ENCODE results near the gene EPHA2.
"Not testable (repeated sequence)": the region's sequence is repeated elsewhere in the genome, so short reads cannot be mapped to it uniquely, and the experiment has no call there.

Gene EPHA2

GRCh38 chr1:16164213-16165072 is 8.6 kb upstream of the EPHA2 start:
- FAIRE-seq, result no peak
- TF ChIP-seq TAF1 (IDR thresholded peaks at IDR 0.05; ENCODE audit: borderline replicate concordance, low read depth, low read length), result no peak
- no peak for TF ChIP-seq POLR2AphosphoS5 (IDR thresholded peaks at IDR 0.05; ENCODE audit: low read depth, low read length)
- TF ChIP-seq POLR2A (IDR thresholded peaks at IDR 0.05; ENCODE audit: low read depth, low read length), result no peak
- DNase-seq (ENCODE audit: insufficient read length), result no peak

GRCh38 chr1:16163608-16164212 is 7.8 kb upstream of the EPHA2 start:
- not testable (repeated sequence) for FAIRE-seq; DNase-seq (ENCODE audit: insufficient read length)

- TF ChIP-seq TAF1 (IDR thresholded peaks at IDR 0.05; ENCODE audit: borderline replicate concordance, low read depth, low read length) (no peak), POLR2A (IDR thresholded peaks at IDR 0.05; ENCODE audit: low read depth, low read length) (no peak), POLR2AphosphoS5 (IDR thresholded peaks at IDR 0.05; ENCODE audit: low read depth, low read length) (no peak)
- no peak for DNase-seq (ENCODE audit: insufficient read length)
- FAIRE-seq, result no peak
Measured at GRCh38 chr1:16162163-16162822, 6.4 kb upstream of the EPHA2 start.

GRCh38 chr1:16161717-16162116 is 5.8 kb upstream of the EPHA2 start:
- TF ChIP-seq POLR2A (IDR thresholded peaks at IDR 0.05; ENCODE audit: low read depth, low read length) (no peak), TAF1 (IDR thresholded peaks at IDR 0.05; ENCODE audit: borderline replicate concordance, low read depth, low read length) (no peak), POLR2AphosphoS5 (IDR thresholded peaks at IDR 0.05; ENCODE audit: low read depth, low read length) (no peak)
- no peak for FAIRE-seq
- no peak for DNase-seq (ENCODE audit: insufficient read length)

GRCh38 chr1:16158993-16159831 is 3.3 kb upstream of the EPHA2 start:
- DNase-seq (ENCODE audit: insufficient read length) (no peak), FAIRE-seq (no peak)
- TF ChIP-seq POLR2A (IDR thresholded peaks at IDR 0.05; ENCODE audit: low read depth, low read length) (no peak), TAF1 (IDR thresholded peaks at IDR 0.05; ENCODE audit: borderline replicate concordance, low read depth, low read length) (no peak), POLR2AphosphoS5 (IDR thresholded peaks at IDR 0.05; ENCODE audit: low read depth, low read length) (no peak)

DNA sequence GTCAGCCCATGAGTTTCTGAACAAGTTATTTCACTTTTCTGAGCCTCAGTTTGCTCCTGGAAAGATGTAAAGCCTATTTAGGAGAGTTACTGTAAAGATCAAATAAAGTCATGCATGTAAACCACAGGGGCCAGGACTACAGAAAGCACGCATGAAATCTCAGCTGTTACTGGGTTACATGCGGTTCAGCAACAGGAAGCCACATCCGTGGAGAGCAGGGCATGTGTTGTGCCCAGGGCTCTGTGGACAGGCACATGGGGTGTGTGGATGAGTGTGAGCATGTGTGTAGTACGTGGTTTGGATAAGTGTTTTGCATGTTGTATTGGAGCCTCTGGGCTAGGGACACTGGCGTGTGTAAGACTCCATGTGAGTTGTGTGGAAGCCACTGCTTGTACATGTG is 2.2 kb upstream of the EPHA2 start:
- no peak for FAIRE-seq
- DNase-seq (ENCODE audit: insufficient read length), result no peak

GRCh38 chr1:16156848-16157495 is 1.1 kb upstream of the EPHA2 start:
- DNase-seq (ENCODE audit: insufficient read length) (no peak), FAIRE-seq (no peak)
- TF ChIP-seq POLR2A (IDR thresholded peaks at IDR 0.05; ENCODE audit: low read depth, low read length), result no peak
- no peak for TF ChIP-seq POLR2AphosphoS5 (IDR thresholded peaks at IDR 0.05; ENCODE audit: low read depth, low read length)
- no peak for TF ChIP-seq TAF1 (IDR thresholded peaks at IDR 0.05; ENCODE audit: borderline replicate concordance, low read depth, low read length)

More for the DNA sequence above, 2.2 kb upstream of the EPHA2 start:
- TF ChIP-seq POLR2A (IDR thresholded peaks at IDR 0.05; ENCODE audit: low read depth, low read length) (no peak), TAF1 (IDR thresholded peaks at IDR 0.05; ENCODE audit: borderline replicate concordance, low read depth, low read length) (no peak), POLR2AphosphoS5 (IDR thresholded peaks at IDR 0.05; ENCODE audit: low read depth, low read length) (no peak)

DNA sequence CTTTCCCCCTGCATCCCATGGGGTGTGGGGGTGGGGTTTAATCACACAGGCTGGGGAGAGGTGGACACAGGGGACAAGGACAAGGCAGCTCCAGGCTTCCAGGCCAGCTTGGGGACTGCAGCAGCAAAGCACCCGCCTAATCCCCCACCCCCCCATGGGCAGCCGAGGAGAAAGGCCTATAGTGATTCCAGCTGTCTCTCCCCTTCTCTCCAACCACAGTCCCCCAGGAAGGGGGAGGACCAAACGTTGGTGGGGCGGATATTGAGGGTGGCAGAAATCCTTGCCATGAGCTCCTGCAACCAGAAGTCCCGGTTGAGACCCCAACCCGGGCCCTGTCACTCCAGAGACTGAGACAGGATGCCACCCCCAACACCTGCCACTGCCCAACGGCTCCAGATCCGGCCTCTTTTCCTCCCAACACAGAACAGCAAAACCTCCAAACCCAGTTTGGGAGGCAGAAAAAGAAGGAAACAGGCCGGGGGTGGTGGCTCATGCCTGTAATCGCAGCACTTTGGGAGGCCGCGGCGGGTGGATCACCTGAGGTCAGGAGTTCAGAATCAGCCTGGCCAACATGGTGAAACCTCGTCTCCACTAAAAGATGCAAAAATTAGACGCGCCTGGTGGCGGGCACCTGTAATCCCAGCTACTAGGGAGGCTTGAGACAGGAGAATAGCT is 1.7 kb downstream of the EPHA2 start:
- TF ChIP-seq TAF1 (IDR thresholded peaks at IDR 0.05; ENCODE audit: borderline replicate concordance, low read depth, low read length), result no peak
- no peak for TF ChIP-seq POLR2AphosphoS5 (IDR thresholded peaks at IDR 0.05; ENCODE audit: low read depth, low read length)
- TF ChIP-seq POLR2A (IDR thresholded peaks at IDR 0.05; ENCODE audit: low read depth, low read length), result no peak
- FAIRE-seq, result no peak
- no peak for DNase-seq (ENCODE audit: insufficient read length)

GRCh38 chr1:16153096-16153998 is 2.5 kb downstream of the EPHA2 start:
- FAIRE-seq (no peak), DNase-seq (ENCODE audit: insufficient read length) (no peak)
- TF ChIP-seq POLR2A (IDR thresholded peaks at IDR 0.05; ENCODE audit: low read depth, low read length), result no peak
- TF ChIP-seq TAF1 (IDR thresholded peaks at IDR 0.05; ENCODE audit: borderline replicate concordance, low read depth, low read length), result no peak
- TF ChIP-seq POLR2AphosphoS5 (IDR thresholded peaks at IDR 0.05; ENCODE audit: low read depth, low read length), result no peak
